GM10847 (cell line): ENCODE measurements around the gene CDIP1.

ENCODE experiments used
- POLR2A ChIP-seq: IDR thresholded peaks from 2 replicates; pipeline ENCODE4 v1.6.1; 2011; ENCODE audit not compliant: insufficient read length; ENCODE audit errors: extremely low read depth

CDIP1 gene

DNA sequence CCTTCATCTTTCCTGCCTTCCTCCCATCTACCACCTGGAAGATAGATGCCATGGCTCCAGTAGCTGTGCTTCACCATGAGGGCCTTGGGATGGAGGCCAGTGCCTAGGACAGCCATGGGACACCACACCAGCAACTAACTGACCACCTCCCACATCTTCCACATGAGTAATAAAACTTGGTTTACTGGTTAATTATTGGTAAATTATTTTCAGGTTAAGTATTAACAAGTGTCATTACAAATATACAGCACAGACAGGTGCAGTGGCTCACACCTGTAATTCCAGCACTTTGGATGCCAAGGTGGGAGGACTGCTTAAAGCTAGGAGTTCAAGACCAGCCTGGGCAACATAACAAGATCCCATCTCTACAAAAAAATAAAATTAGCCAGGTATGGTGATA lies 14.0 kb downstream of the CDIP1 start:
- no peak for TF ChIP-seq POLR2A

DNA sequence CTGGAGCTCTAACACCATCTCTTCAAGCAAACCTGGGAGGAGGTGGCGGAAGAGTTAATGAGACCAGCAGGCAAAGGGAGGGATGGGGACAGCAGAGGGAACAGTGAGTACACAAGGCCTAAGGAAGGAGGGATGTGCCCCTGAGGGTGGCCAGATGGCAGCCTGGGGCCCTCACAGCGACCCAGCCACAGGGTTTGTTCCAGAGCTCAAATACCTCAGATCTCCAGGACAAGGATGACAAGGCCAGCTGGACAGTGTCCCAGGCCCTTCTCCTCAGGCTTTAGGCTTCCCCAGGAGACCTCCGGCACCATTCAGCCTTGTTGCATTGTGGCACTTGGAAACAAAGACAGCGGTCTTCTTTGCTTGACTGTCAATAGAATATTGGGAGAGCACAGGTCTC lies 14.9 kb downstream of the CDIP1 start:
- TF ChIP-seq POLR2A, result no peak

DNA sequence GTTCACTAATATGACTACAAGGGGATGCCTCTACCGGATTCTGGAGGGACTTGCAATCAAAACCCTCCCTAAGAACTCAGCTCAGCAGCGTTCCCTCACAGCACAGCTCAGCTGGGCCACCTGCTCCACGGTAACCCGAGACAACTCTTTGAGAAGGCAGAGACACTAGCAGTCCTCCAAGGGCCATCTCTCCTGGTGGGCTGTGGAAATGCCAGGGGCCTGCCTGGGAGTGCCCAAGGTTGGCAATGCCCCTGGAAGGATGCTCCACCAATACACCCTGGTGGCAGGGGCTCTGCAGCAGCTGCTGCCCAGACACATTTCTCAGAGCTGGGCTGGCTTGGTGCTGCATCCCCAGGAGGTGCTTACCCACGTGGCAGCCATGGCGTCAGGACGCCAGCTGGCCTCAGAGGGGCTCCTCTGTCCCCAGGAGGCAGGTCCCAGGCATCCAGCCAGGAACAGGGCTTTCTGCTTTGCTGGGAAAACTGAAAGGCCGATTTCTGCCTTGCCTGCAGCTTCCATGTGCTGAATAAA lies 16.5 kb downstream of the CDIP1 start:
- TF ChIP-seq POLR2A, result no peak

DNA sequence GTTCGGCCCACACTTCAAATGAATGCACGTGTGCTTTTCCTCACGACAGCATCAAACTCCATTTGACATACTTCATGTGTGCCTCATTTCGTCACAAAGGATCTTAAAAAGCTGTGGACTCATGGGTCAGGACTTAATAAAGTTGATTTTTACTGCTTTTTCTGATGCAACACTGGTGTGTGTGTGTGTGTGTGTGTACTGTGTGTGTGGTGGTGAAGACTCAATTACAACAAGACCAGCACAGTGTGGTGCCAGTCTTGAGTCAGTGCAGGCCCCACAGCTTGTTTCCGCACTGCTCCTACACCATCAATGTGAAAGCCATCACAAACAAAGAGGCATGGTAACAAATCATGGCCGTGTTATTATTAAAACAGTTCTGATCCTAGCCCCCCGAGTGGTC lies 17.7 kb downstream of the CDIP1 start:
- TF ChIP-seq POLR2A, result no peak

DNA sequence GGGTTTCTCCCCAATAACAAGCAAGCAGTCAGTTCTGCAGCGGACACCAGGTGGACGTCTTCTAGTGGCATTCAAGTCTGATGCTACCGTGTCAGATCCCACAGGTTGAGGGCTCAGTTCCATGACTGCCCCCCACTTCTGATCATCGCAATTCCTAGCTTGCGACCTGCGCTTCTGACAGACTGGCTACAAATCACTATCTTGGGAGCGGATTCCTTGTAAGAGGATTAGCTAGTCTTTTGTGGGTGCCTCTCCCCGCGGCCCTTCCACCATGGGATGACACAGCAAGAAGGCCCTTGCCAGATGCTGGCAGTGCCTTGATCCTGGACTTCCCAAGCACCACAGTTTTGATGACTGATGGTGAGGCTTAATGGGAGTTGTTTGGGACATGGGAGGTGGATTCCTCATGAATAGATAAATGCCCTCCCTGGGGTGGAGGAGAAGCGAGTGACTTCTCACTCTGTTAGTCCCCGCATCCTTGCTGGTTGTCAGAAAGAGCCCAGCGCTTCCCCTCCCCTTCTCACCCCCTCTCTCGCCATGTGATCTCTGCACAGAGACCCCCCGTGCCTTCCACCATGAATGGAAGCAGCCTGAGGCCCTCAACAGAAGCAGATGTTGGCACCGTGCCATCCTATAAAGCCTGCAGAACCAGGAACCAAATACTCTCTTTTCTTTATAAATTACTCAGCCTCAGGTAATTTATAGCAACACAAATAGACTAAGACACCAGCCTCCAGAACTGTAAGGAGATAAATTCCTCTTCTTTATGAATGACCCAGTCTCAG lies 19.1 kb downstream of the CDIP1 start:
- TF ChIP-seq POLR2A, result no peak

GRCh38 chr16:4517812-4518680 lies 20.5 kb downstream of the CDIP1 start:
- no peak for TF ChIP-seq POLR2A

- TF ChIP-seq POLR2A, result no peak
Measured at GRCh38 chr16:4515611-4516233, 22.9 kb downstream of the CDIP1 start.

GRCh38 chr16:4514606-4515005 lies 24.0 kb downstream of the CDIP1 start:
- TF ChIP-seq POLR2A, result no peak

DNA sequence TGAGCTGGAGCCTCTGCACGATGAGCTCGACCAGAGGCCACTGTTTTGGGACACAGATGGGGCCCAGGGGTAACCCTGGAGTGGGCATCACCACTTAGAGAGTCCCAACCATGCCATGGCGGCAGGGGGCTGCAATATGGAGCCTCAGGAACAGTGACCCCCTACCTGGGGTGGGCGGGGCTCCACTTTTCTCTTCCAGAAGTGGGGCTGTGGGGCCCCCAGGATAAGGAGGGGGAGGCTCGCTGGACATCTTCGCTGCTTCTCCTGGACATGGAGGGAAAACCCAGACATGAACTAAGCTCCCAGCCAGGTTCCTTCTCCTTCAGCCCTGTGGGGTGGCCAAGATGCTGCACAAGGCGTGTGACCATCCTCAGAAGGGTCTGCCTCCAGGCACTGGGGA lies 24.7 kb downstream of the CDIP1 start:
- no peak for TF ChIP-seq POLR2A

- TF ChIP-seq POLR2A, result no peak
Measured at GRCh38 chr16:4513086-4513860, 25.3 kb downstream of the CDIP1 start.

- no peak for TF ChIP-seq POLR2A
Measured at GRCh38 chr16:4512473-4512872, 26.1 kb downstream of the CDIP1 start.

DNA sequence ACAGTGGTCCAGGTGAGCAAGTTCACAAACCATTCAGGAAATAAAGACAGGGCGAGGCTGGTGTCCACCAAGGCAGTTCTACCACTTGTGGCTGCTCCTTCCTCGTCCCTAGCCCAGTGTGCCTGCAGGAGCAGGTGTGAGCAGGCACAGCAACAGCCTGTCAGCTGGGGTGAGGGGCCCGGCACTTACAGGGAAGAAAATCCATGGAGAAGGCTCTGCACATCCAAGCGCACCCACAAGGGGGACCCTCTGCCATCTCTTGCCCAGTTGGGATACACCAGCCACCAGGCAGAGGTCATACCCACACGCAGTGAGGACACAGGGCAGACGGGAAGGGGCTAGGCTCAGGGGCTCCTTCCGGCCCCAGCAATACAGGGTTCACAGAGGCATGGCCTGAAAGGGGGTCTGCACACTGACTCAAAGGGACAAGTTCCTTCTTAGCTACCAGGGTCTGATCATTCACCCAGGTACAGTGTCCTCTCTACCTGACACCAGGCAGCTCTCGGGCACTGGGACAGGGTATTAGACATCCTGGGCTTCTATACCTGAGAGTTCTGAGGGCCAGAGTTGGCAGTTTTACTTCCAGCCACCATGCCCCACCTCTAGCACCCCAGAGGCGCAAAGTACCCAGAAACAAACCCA lies 27.0 kb downstream of the CDIP1 start:
- no peak for TF ChIP-seq POLR2A

GRCh38 chr16:4510747-4511426 lies 27.7 kb downstream of the CDIP1 start:
- TF ChIP-seq POLR2A, result no peak

DNA sequence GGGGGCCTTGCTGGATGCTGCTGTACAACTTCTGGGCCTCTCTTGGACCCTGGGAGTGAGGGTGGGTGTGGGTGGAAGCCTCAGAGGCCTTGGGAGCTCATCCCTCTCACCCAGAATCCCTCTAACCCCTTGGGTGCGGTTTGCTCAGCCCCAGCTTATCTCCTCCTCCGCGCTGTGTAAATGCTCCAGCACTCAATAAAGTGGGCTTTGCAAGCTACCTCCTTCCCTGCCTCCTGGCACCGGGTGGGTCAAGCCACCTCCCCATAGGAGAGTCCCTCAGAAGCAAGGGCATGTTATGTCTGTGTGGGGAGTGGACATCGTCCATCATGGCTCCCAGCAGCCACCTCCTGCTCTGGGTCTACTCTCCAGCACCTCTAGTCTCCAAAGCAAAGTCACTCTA lies 28.4 kb downstream of the CDIP1 start:
- no peak for TF ChIP-seq POLR2A
